Inflammatory macrophage treated with lipopolysaccharide for 1 hour (primary cell): Measurements from ENCODE around the gene NPTX1.

Experiments used
- DNase-seq, 2 donors: peaks; one replicate each; pipeline ENCODE4 v3.0.0-alpha.2; 2020 to 2022

The NPTX1 gene

GRCh38 chr17:80442764-80443163 is 33.6 kb downstream of the NPTX1 start:
- no peak for DNase-seq

GRCh38 chr17:80442323-80442659 is 34.1 kb downstream of the NPTX1 start:
- no peak for DNase-seq

DNA sequence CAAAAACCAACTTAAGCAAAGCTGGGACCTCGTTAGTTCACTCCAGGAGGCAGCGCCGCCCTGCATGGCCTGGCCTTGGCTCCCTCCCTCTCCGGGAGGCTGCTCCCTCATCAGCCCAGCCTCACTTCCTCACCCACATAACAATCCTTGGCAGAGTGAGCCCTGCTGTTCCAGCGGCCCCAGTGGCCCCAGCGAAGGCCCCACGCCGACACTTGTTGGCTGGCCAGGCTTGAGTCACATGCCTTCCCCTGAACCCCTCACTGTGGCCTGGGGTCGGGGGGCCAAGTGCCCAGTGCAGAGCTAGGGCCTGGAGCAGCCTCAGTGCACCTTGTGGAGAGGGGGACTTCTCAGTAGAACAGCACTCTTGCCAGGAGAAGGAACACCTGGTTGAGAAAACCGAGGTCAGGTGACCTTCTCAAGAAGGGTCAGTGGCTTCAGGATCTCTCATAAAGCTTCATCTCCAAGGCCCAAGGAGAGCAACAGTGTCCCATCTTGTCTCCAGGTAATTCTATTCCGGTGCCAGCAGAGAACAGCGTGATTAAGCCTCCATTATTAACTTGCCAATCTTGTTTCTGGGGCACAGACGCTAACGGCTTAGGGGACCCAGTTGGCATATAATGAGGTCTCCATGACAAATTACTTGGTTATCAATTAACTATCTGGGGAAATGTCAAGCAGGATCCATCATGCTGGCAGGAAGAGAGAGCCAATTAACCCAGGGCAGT is 34.6 kb downstream of the NPTX1 start:
- DNase-seq = no peak

DNA sequence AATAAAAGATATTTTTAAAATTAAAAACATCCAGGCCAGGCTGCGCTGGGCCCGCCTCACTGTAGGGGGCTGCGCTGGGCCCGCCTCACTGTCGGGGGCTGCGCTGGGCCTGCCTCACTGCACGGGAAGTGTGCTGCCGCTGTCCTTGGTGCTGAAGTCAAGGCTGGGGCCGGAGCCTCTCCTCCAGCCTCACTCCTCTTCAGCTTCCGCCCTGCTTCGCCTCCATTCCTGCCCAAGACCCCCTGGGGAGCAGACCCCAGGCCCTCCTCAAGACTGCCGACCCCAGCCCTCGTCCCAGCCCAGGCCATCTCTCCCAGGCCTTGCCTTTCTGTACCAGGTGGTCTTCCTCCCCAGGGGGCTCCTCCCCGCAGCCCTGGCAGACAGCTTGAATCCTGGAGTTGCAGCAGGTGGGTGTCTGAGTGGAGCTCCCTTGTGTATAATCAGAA is 35.3 kb downstream of the NPTX1 start:
- DNase-seq = peak in 1 of 2 donors; percentile 20

DNA sequence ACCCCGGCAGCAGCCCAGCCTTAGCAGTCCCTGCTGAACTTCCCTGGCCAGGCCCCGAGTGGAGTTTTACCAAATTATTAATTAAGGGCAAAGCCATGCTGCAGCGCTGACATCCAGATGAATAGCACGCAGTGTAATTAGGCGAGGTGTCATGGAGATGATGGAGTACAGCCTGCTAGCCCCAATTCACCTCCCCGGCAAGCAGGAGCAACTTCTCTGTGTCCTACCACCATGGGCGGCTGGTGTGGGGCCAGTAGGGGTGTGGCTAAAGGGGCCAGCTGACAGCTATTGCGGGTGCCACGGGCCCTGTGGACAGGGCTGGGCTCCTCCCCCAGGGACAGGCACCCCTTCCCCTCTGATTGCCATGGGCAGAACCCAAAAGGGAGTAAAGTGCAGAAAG is 36.9 kb downstream of the NPTX1 start:
- no peak for DNase-seq

DNA sequence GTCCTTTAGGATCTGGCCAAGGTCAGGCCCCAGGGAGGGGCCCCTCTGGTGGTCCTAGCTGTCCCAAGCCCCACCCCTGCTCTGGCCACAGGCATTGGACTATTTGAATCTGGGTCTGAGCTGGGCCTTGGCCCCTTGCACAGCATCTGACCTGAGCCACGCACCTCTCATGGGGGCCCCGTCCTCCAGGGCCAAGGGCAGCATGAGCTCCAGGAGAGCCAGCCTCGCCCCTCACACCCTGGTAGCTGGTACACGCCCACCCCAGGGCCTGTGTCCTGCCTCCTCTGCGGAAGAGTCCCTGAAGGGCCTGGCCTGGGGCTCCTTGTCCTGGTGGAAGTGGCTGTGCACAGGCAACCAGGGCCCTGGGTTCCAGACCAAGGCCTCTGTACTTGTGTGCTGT is 37.6 kb downstream of the NPTX1 start:
- DNase-seq = no peak

DNA sequence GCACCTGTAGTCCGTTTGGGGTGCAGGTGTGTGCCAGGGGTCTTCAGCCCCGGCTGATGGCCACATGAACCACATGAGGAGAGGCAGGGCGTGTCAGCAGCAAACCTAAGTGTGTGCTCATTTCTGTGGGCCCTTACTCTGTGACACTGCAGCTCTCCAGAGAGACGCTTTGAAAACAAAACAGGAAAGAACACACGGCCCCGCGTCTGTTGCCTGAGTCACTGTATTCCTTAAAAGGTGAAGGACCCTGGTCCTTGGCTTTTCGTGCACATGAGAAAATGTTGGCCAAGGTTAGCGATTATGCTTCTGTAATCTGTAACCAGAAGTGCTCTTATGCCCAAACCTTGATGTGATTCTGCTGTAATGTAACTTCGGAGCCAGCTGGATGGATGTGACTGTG is 38.9 kb downstream of the NPTX1 start:
- DNase-seq = no peak

- DNase-seq = no peak
Observed at GRCh38 chr17:80433916-80434666, 42.3 kb downstream of the NPTX1 start.

DNA sequence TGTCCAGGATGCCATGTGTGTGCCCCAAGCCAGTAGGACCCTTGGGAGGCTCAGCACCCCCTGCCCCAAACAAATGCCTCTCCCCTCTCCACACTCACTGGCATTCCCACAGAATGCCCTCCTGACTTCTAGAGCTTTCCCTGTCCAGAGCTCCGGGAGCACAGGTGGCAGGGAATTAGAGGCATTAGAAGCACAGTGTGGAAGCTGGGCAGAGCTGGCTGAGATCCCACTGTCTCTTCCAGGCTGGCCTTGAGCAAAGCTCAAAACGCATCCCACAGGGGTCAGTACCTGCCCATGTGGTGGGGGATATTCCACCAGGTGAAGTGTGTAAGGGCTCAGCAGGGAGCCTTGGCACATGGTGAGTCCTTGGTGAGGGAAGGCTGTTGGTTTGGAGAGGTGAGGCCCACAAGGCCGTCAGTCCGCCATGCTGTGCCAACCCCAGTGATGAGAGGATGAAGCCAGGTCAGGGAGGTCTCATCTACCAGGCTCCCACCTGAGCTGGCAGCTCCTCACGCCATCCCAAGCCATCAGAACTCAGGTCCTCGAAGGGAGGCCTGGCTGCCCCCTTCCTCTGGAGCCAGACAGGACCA is 43.4 kb downstream of the NPTX1 start:
- no peak for DNase-seq

DNA sequence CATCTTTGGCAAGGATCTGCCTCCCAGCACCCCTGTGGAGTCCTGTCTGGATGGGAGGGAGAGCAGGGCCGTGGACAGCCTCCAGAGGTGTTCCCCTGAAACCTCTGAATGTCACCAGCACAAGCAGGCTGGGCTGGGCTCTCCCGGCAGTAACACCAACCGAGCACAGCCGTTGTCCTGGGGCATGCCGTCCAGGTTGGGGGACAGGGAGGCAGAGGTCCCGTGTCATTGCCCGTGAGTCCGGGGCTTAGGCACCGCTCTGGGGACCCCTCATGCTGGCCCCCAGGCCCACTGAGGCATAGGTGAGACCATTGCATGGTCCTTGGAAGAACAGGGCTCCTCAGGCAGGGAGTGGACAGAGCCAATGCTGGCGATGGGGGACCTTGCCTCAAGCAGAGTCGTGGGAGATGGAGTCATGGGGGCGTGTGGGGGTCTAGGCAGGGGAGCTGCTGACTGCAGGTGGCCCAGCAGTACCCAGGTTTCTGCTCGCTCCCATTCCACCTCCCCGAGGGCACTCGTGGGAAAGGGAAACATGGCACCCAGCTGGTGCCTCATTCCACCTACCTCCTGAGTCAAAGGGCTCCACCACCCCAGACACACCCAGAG is 44.0 kb downstream of the NPTX1 start:
- no peak for DNase-seq

DNA sequence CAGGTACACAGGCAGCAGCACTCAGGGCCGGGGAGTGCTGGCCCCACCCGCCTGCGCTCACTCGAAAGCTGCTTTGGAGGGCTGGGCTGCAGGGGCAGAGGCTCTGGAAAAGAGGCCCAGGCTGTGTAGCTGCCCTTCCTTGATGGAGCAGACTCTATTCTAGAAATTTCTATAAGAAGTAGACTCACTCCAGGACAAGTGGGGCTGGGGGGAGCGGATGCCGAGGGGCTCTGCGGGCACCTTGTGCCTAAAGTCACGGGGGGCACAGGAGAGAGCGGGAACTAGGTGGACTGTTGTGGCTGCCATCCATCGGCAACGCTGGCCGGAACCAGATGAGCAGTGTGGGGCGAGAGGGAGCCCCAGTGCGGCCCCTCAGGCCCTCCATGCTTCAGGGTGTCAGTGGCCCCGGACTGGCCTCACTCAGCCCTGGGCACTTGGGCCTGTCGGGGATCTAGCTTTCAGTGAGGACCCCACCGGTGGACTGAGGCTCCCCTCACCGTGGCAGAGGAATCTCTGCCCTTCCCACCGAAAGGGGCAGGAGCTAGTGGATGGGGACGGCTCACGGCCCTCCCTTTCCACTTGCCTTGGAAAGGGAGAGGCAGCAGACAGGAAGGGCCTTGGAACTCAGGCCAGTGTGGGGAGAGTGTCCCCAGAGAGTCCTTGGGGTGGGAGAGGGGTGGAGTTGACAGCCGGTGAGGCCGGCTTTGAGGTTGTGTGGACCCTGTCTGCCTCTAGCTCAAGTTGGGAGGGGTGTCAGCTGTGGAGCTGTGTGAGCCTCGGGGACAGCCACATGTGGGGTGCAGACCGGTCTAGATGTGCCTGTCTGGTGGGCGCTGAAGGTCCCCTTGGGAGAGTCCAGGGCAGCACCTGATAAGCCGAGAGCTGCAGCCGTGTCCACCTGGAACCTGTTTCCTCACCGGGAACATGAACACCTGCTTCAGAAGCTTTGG is 44.9 kb downstream of the NPTX1 start:
- DNase-seq = no peak

DNA sequence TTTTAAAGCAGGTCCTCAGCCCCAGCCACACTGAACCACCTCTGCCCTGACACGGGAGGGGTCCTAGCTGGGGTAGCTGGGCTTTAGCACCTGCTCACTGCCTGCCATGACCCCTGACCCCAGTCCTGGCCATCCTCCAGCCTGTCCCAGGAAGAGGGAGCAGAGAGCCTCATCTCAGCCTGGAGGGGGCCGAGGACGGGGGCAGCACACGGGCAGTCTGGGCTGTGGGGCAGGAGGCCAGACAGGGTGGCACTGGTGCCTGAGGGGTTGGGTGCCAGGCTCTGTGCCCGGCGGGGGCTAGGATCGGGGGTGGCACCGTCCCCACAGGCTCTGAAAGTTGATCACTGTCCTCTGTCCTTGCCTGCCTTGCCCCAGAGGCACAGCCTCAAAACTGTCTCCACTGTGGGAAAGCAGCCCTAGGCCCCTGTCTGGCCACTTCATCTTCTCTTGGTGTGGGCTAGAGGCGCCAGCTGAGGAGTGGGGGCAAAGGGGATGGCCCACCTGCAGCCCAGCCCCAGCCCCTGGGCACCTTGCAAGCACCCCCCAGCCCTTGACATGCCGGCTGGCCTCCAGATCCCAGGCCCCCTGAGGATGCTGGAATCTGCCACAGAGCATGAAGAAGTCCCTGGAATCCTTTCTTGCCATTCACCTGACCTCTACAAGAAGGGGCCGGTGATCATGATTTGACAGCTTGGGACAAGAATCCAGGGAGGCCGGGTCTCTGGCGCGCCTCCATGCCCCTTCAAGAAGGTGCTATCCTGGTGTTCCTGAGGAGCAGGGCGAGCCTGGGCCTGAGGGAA is 45.8 kb downstream of the NPTX1 start:
- DNase-seq = no peak

DNA sequence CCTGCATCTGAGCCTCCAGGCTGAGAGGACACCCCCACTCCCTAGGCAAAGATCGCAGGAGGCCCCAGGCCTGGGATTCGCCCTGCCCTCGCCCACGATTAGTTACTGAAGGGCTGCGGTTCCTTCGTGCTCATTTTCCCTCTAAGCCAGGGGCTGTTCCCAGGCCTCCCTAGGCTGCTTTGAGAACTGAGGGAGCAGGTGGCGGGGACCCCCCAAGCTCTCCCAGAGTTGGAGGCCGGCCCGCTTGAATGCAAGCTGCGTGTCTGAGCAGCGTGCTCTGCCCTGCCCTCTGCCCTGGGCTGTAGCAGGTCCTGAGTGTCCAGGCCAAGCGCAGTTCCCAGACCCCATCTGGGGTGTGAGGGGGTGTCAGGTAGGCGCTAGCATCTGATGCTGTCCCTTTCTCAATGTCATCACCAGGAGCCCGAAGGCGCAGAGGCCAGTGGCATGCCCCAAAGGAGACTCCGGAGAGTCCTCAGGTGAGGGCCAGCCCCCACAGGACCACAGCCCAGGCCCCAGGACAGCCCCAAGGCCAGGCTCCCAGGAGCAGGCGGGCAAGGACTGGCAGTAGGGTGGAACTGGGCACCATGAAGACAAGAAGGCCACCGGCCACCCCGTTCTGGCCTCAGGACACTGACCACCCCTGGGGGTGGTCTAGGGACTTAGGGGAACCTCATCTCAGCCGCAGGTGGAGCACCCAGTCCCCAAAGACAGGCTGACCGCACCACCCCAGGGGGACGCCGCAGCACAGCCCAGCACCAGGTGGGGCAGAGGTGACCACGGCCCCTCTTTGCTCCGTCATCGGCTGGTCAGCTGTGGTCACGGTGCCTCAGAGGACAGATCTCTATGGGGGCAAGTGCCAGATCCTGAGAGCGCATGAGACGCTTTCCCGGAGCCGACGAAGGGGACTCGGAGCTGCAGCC is 46.8 kb downstream of the NPTX1 start:
- DNase-seq = no peak

DNA sequence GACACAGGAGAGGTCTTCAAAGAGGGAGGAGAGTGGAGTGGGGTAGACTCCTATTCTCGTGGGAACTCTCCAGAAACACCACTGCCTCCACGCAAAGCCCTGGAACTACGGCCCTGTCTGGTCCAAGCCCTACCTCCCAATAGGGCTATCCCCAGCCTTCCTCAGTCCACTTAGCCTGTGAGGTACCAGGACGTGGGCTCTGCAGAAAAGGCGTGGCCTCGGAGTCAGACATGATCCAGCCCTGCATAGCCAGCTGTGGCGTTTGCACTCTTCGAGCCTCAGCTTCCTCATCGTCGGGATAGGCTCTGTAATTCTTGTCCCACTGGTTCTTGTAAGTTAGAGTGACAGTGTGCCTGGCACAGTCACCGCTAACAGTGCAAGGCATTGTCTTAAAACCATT is 47.6 kb downstream of the NPTX1 start:
- no peak for DNase-seq

GRCh38 chr17:80428363-80428762 is 48.0 kb downstream of the NPTX1 start:
- no peak for DNase-seq

DNA sequence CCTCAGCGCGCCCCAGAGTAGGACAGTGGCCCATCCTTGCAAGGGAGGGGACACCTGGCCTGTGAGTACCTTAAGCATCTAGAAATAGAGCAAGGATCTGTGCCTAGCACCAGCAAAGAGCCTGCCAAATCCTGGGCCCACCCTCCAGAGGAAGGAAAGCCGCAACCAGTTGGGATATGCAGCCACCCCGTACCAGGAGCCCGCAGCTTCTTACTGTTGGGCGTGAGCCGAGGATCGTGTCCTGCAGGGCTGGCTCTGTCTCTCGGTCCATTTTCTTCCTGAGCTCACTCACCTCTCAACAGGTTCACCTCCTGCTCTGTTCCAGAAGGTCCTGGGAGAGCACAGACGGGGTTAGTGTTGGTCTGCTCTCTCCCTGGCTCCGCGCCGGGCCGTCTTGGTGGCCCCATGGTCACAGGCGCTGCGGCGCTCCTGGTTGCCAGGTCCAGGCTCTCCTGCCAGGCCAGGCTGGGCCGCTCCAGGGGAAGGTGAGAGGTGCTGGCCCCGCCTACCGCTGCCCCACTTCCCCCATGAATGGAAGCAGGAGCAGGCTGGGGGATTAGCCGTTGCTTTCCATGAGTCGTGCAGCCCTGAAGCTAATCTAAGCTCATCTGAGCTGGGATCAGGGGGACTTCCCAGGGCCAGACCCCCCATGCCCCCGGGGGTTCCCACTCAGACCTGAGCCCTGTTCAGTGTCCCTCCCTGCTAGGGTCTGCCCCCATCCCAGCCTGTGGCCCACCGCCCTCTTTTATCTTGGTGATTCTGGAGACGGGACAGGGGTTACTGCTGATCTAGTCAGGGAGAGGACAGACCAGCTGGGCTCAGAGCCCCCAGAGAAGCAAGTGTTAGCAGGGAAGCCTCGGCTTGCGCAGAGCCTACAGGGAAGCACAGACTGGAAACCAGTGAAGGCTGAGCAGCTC is 48.8 kb downstream of the NPTX1 start:
- DNase-seq = no peak

DNA sequence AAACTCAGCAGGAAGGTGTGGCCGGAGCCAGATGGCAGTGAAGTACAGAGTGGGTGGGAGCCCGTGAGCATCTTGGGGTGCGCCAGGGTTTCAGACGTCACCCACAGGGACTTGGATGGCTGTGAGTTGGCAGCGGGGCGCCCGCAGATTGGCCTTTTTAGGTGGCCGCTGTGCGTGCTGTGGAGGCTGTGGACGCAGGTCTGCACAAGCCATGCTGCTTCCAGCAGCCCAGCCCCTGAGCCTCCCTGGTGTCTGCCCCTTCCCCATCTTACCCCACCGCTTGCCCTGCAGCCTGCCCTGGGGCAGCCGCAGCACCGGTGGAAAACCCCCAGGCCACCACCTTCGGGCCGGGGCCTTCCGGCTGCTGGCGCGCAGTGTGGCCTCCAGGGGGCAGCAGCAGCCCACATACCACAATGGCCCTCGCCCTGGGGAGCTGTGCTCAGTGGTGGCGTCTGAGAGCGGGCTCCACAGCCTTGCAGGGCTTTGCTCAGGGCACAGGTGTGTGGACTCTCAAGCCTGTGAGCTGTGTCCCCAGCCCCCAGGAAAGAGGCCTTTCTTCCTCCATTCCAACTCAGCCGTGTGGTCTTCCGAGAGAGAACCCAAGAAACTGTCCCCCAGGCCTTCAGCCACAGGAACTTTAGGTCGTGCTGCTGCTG is 49.6 kb downstream of the NPTX1 start:
- DNase-seq = peak; percentile 40 to 83

GRCh38 chr17:80425835-80426426 is 50.5 kb downstream of the NPTX1 start:
- no peak for DNase-seq
